ENCODE measurements around the gene HLA-A.
"Not testable (repeated sequence)": the region's sequence is repeated elsewhere in the genome, so short reads cannot be mapped to it uniquely, and the experiment has no call there.

Gene HLA-A

DNA sequence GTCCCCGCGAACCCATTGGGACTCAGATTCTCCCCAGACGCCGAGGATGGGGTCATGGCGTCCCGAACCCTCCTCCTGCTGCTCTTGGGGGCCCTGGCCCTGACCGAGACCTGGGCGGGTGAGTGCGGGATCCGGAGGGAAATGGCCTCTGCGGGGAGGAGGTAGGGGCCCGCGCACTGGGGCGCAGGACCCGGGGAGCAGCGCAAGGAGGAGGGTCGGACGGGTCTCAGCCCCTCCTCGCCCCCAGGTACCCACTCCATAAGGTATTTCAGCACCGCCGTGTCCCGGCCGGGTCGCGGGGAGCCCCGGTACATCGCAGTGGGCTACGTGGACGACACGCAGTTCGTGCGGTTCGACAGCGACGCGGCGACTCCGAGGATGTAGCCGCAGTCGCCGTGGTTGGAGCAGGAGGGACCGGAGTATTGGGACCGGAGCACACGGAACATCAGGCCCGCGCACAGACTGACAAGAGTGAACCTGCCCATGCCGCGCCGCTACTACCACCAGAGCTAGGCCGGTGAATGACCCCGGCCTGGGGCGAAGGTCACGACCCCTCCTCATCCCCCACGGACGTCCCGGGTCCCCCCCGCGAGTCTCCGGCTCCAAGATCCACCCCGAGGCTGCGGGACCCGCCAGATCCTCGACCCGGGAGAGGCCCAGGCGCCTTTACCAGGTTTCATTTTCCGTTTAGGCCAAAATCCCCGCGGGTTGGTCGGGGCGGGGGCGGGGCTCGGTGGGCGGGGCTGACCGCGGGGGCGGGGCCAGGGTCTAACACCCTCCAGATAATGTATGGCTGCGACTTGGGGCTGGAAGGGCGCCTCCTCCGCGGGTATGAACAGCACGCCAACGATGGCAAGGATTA is 15.7 kb upstream of the HLA-A start:
- H3K4me1 ChIP-seq (ENCODE audit: low read length) = peaks cover 16% of the 10 kb centered on the region; the same call in 1 of the 2 replicates
- no peaks in the 10 kb centered on the region for H3K27me3 ChIP-seq (ENCODE audit: low read depth, low read length)
- peak overlapping the region; percentile 85 for H3K9ac ChIP-seq (ENCODE audit: low read length)
- peak overlapping the region; percentile 94 for H3K4me2 ChIP-seq (ENCODE audit: low read length)
- H3K9me3 ChIP-seq (ENCODE audit: insufficient read depth, low read length) = no peaks in the 10 kb centered on the region
- TF ChIP-seq EZH2phosphoT487 (IDR thresholded peaks at IDR 0.05; ENCODE audit: low read depth) (no peak), CTCF (IDR thresholded peaks at IDR 0.05; ENCODE audit: low read depth, low read length) (no peak)
- H4K20me1 ChIP-seq (ENCODE audit: insufficient read depth, low read length) = no peaks in the 10 kb centered on the region
- peak overlapping the region; percentile 77; the same call in 1 of the 2 replicates for H2AFZ ChIP-seq (ENCODE audit: low read depth, low read length)
- H3K36me3 ChIP-seq (replicated peaks; ENCODE audit: low read depth, low read length) = no peaks in the 10 kb centered on the region
- H3K4me3 ChIP-seq (ENCODE audit: low read length) = peak overlapping the region; percentile 96
- no peaks in the 10 kb centered on the region for H3K79me2 ChIP-seq (ENCODE audit: low read length)
- H3K27ac ChIP-seq (ENCODE audit: low read length) = peak overlapping the region; percentile 51

GRCh38 chr6:29927275-29927569 is 15.1 kb upstream of the HLA-A start:
- Histone ChIP-seq H3K4me1 (ENCODE audit: low read length) (peaks cover 16% of the 10 kb centered on the region; the same call in 1 of the 2 replicates), H3K27ac (ENCODE audit: low read length) (no peak overlapping the region), H2AFZ (ENCODE audit: low read depth, low read length) (no peak overlapping the region), H3K27me3 (ENCODE audit: low read depth, low read length) (no peaks in the 10 kb centered on the region), H3K9me3 (ENCODE audit: insufficient read depth, low read length) (no peaks in the 10 kb centered on the region), H3K79me2 (ENCODE audit: low read length) (no peaks in the 10 kb centered on the region), H3K4me3 (ENCODE audit: low read length) (peak overlapping the region; percentile 53), H3K9ac (ENCODE audit: low read length) (no peak overlapping the region), H4K20me1 (ENCODE audit: insufficient read depth, low read length) (no peaks in the 10 kb centered on the region), H3K36me3 (replicated peaks; ENCODE audit: low read depth, low read length) (no peaks in the 10 kb centered on the region), H3K4me2 (ENCODE audit: low read length) (peak overlapping the region; percentile 62)
- no peak for TF ChIP-seq CTCF (IDR thresholded peaks at IDR 0.05; ENCODE audit: low read depth, low read length)
- TF ChIP-seq EZH2phosphoT487 (IDR thresholded peaks at IDR 0.05; ENCODE audit: low read depth) = no peak

- H3K4me2 ChIP-seq (ENCODE audit: low read length) = no peak overlapping the region
- no peaks in the 10 kb centered on the region for H3K9me3 ChIP-seq (ENCODE audit: insufficient read depth, low read length)
- H2AFZ ChIP-seq (ENCODE audit: low read depth, low read length) = no peak overlapping the region
- H3K4me3 ChIP-seq (ENCODE audit: low read length) = no peak overlapping the region
- no peak overlapping the region for H3K9ac ChIP-seq (ENCODE audit: low read length)
- no peaks in the 10 kb centered on the region for H4K20me1 ChIP-seq (ENCODE audit: insufficient read depth, low read length)
- H3K27me3 ChIP-seq (ENCODE audit: low read depth, low read length) = no peaks in the 10 kb centered on the region
- no peak overlapping the region for H3K27ac ChIP-seq (ENCODE audit: low read length)
- no peaks in the 10 kb centered on the region for H3K79me2 ChIP-seq (ENCODE audit: low read length)
- peaks cover 16% of the 10 kb centered on the region; the same call in 1 of the 2 replicates for H3K4me1 ChIP-seq (ENCODE audit: low read length)
- no peaks in the 10 kb centered on the region for H3K36me3 ChIP-seq (replicated peaks; ENCODE audit: low read depth, low read length)
- TF ChIP-seq EZH2phosphoT487 (IDR thresholded peaks at IDR 0.05; ENCODE audit: low read depth) (no peak), CTCF (IDR thresholded peaks at IDR 0.05; ENCODE audit: low read depth, low read length) (no peak)
Observed at GRCh38 chr6:29927841-29928388, 14.4 kb upstream of the HLA-A start.

GRCh38 chr6:29930047-29930446 is 12.3 kb upstream of the HLA-A start:
- not testable (repeated sequence) for H3K4me3 ChIP-seq (ENCODE audit: low read length); H3K36me3 ChIP-seq (replicated peaks; ENCODE audit: low read depth, low read length); H3K27me3 ChIP-seq (ENCODE audit: low read depth, low read length); H2AFZ ChIP-seq (ENCODE audit: low read depth, low read length); H3K9ac ChIP-seq (ENCODE audit: low read length); H3K79me2 ChIP-seq (ENCODE audit: low read length); H4K20me1 ChIP-seq (ENCODE audit: insufficient read depth, low read length); H3K27ac ChIP-seq (ENCODE audit: low read length); H3K4me2 ChIP-seq (ENCODE audit: low read length); H3K9me3 ChIP-seq (ENCODE audit: insufficient read depth, low read length)
- H3K4me1 ChIP-seq (ENCODE audit: low read length) = peaks cover 16% of the 10 kb centered on the region; the same call in 1 of the 2 replicates
